Measurements from ENCODE around the gene TMEM164.
"Not testable (repeated sequence)": the region's sequence is repeated elsewhere in the genome, so short reads cannot be mapped to it uniquely, and the experiment has no call there.

The TMEM164 gene

GRCh38 chrX:109966246-109966645 is 36.7 kb upstream of the TMEM164 start:
- POLR2A ChIA-PET (ENCODE audit: low non-redundant PET), result no interaction called here
- no peak overlapping the region for H3K27ac ChIP-seq
- TF ChIP-seq, protein P1, sequence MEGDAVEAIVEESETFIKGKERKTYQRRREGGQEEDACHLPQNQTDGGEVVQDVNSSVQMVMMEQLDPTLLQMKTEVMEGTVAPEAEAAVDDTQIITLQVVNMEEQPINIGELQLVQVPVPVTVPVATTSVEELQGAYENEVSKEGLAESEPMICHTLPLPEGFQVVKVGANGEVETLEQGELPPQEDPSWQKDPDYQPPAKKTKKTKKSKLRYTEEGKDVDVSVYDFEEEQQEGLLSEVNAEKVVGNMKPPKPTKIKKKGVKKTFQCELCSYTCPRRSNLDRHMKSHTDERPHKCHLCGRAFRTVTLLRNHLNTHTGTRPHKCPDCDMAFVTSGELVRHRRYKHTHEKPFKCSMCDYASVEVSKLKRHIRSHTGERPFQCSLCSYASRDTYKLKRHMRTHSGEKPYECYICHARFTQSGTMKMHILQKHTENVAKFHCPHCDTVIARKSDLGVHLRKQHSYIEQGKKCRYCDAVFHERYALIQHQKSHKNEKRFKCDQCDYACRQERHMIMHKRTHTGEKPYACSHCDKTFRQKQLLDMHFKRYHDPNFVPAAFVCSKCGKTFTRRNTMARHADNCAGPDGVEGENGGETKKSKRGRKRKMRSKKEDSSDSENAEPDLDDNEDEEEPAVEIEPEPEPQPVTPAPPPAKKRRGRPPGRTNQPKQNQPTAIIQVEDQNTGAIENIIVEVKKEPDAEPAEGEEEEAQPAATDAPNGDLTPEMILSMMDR (conservative IDR thresholded peaks at IDR 0.05; ENCODE audit: low read depth), result no peak
- peak; percentile 16 for DNase-seq (ENCODE audit: low spot score)
- CTCF ChIA-PET, result no interaction called here

DNA sequence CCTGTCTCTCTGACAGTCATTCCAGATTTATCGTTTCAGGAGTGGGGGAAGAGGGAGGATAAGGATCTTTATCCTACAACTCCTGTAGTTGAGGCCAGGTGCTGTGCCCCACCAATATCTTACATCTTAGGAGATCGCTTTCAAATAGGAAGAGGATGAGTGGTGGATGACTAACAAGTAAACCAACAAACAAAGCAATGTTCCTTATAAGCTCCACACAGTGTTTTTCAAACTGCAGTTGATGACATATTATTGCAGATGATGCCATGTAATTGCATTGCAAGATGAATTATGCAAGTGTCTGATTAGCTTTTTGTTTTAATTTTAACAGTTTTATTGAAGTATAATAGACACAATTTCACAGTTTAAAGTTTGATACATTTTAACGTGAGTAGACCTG is 35.8 kb upstream of the TMEM164 start:
- TF ChIP-seq, protein P1 (conservative IDR thresholded peaks at IDR 0.05; ENCODE audit: low read depth), result no peak
- POLR2A ChIA-PET (ENCODE audit: low non-redundant PET), result no interaction called here
- H3K27ac ChIP-seq, result no peak overlapping the region
- CTCF ChIA-PET, result interaction anchor here (0.6 to 0.7 kb wide), 2 partner anchors 39 to 111 kb away, joined by 3 to 4 read pairs; no protein-coding TSS in a partner anchor
- DNase-seq (ENCODE audit: low spot score), result no peak

GRCh38 chrX:109970841-109971240 is 32.1 kb upstream of the TMEM164 start:
- CTCF ChIA-PET; DNase-seq (ENCODE audit: low spot score); POLR2A ChIA-PET (ENCODE audit: low non-redundant PET); H3K27ac ChIP-seq: not testable (repeated sequence)

DNA sequence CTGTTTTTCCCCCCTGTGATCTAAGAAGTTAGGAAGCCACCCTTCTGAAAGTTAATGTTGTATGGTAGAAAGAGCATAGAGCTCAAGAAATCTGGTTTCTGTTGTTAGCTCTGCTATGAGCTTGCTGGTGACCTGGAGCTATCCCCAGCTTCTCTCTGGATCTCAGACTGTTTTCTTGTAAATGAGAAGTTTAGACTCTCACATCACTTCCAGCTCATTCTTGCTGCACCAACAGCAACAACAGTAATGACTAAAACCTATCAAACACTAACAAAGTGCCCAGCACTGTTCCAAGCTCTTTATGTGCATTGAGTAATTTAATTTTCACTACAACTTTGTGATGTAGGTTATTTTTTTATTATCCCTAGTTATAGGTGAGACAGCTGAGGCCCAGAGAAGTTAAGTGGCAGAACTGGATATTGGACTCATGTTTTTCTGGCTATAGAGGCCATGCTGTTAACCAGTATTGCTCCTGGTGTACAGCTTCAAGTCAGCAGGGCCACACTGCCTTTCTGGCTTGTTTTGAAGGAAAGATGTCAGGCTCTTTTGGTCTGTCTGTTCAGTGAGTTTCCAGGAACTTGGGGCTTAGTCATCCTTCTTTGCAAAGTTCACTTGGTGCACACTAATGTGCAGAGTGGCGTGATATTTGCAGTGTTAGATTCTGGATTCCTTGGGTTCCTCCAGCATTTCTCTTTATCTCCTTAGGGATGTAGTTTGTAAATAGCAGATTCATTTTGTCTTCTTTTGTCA is 27.8 kb upstream of the TMEM164 start:
- TF ChIP-seq, protein P1 (conservative IDR thresholded peaks at IDR 0.05; ENCODE audit: low read depth), result no peak
- no peak overlapping the region for H3K27ac ChIP-seq
- CTCF ChIA-PET, result no interaction called here
- no peak for DNase-seq (ENCODE audit: low spot score)
- POLR2A ChIA-PET (ENCODE audit: low non-redundant PET), result interaction anchor here (0.7 kb wide), 1 partner anchor 458 kb away, joined by 5 read pairs; no protein-coding TSS in a partner anchor

- DNase-seq (ENCODE audit: low spot score); CTCF ChIA-PET; POLR2A ChIA-PET (ENCODE audit: low non-redundant PET); H3K27ac ChIP-seq: not testable (repeated sequence)
These were observed 17.7 kb upstream of the TMEM164 start for GRCh38 chrX:109985210-109985609.

DNA sequence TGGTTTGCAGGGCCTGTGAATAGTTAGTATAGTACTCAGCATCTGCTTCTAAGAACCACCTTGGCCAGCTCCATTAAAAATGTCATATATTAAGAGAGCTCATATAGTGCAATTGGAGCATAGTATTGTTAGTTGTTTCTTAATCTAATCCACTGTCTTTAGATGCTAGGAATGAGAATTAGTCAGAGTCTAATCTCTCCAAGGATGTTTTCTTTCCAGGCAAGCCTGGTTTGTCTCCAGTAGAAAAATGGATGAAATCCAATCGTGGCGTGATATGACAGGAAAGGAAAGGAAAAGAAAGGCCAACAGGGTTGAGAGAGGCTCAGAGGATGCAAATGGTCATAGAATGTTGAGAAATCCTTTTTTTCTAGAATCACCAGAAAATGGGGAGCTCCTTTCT is 15.0 kb upstream of the TMEM164 start:
- POLR2A ChIA-PET (ENCODE audit: low non-redundant PET), result no interaction called here
- CTCF ChIA-PET, result no interaction called here
- TF ChIP-seq, protein P1 (conservative IDR thresholded peaks at IDR 0.05; ENCODE audit: low read depth), result no peak
- H3K27ac ChIP-seq, result no peak overlapping the region
- no peak for DNase-seq (ENCODE audit: low spot score)

DNA sequence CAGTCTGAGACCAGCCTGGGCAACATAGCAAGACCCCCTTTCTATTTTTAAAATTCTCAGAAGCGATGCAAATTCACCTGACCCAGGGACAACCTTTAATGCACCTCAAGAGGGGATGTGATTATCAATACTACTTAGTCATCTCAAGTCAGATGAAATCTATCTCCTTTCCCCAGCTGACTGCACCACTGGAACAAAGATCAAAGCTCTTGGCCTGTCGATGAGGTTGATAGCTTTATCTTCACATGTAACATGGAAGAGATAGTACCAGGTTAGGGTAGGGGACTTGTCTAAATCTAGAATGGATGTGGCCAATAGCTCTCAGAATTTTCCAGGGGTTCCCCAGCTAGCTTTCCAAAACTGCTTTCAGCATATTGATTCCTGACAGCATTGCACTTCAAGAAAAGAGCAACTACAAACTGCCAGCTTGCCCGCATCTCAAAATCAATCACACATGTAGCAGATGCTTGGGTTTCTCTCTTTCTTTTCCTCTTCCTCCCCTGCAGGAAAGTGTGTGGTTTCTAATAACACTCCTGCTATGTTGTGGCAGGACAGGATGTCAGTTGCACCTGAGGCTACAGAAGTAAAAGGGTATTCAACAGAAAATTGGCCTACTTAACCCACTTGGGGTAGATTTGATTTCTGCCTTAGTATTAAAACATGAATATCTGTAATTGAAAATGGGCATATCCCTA is 12.2 kb upstream of the TMEM164 start:
- DNase-seq (ENCODE audit: low spot score), result no peak
- POLR2A ChIA-PET (ENCODE audit: low non-redundant PET), result no interaction called here
- CTCF ChIA-PET, result no interaction called here
- TF ChIP-seq, protein P1 (conservative IDR thresholded peaks at IDR 0.05; ENCODE audit: low read depth), result no peak
- no peak overlapping the region for H3K27ac ChIP-seq

All from RWPE1 (cell line).